ENCODE measurements around the gene CDCA7L. TPM values are rescaled to one million over a fixed set of nuclear protein-coding genes. Genes with fewer than 3 reads are reported as not detected.

The CDCA7L gene
- total RNA-seq, 1 donor from 2014 or later = 15.2 TPM

GRCh38 chr7:21898265-21898930 lies 47.3 kb downstream of the CDCA7L start:
- H2AFZ ChIP-seq (ENCODE audit: low read depth, low read length) = no peak overlapping the region
- peaks cover 4% of the 10 kb centered on the region for H3K36me3 ChIP-seq (ENCODE audit: insufficient read depth, low read length)
- H4K20me1 ChIP-seq (ENCODE audit: insufficient read depth, low read length) = no peaks in the 10 kb centered on the region
- H3K27me3 Mint-ChIP-seq (ENCODE audit: low read depth, unreplicated experiment) = no peaks in the 10 kb centered on the region
- peaks cover 7% of the 10 kb centered on the region for H3K36me3 Mint-ChIP-seq (ENCODE audit: low read depth, unreplicated experiment)
- no peaks in the 10 kb centered on the region for H3K79me2 ChIP-seq (ENCODE audit: insufficient read depth, low read length)
- DNase-seq (ENCODE audit: low read depth) (no peak), FAIRE-seq (no peak)
- H3K9me3 ChIP-seq (ENCODE audit: insufficient read depth, low read depth, low read length) = no peaks in the 10 kb centered on the region
- no peaks in the 10 kb centered on the region for H3K4me1 Mint-ChIP-seq (ENCODE audit: low read depth, unreplicated experiment)
- no peak overlapping the region for H3K27ac ChIP-seq (ENCODE audit: low read depth, low read length)
- H3K27ac Mint-ChIP-seq (ENCODE audit: unreplicated experiment) = no peak overlapping the region
- no peak overlapping the region for H3K4me2 ChIP-seq (ENCODE audit: low read length)
- H3K27me3 ChIP-seq (ENCODE audit: insufficient read depth, low read length) = no peaks in the 10 kb centered on the region
- H3K9ac ChIP-seq (ENCODE audit: low read length) = no peak overlapping the region
- TF ChIP-seq EZH2 (IDR thresholded peaks at IDR 0.05; ENCODE audit: insufficient read depth, low read length) (no peak), CTCF (IDR thresholded peaks at IDR 0.05; ENCODE audit: insufficient read depth, low read depth, low read length) (no peak)
- no peak overlapping the region for H3K4me3 ChIP-seq (ENCODE audit: insufficient read depth, low read depth, low read length)
- H3K9me3 Mint-ChIP-seq (ENCODE audit: unreplicated experiment) = no peaks in the 10 kb centered on the region
- H3K4me3 Mint-ChIP-seq (ENCODE audit: unreplicated experiment) = no peak overlapping the region
- H3K4me1 ChIP-seq (ENCODE audit: insufficient read depth, low read length) = no peaks in the 10 kb centered on the region

DNA sequence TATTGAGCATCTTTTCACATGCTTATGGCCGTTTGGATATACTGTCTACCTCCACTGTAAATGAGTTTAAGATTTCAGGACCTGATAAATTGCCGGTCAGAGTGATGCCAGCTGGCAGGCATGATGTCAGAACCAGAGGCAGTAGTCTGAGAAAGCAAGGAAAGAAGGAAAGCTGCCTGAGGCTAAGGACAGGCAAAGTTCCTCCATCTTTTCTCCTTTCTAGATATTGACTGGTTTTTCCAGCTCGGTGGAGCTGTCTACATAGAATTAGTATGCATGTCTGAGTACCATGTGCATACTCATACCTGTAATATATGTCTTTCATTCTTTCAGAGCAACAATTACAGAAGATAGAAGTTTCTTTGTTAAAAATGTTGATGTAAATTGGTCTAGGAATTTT lies 52.3 kb downstream of the CDCA7L start:
- FAIRE-seq (no peak), DNase-seq (ENCODE audit: low read depth) (no peak)
- Histone ChIP-seq H3K36me3 (ENCODE audit: insufficient read depth, low read length) (no peaks in the 10 kb centered on the region), H3K9ac (ENCODE audit: low read length) (no peak overlapping the region), H3K27me3 (ENCODE audit: insufficient read depth, low read length) (no peaks in the 10 kb centered on the region), H3K79me2 (ENCODE audit: insufficient read depth, low read length) (no peaks in the 10 kb centered on the region), H3K4me1 (ENCODE audit: insufficient read depth, low read length) (no peaks in the 10 kb centered on the region), H3K27ac (ENCODE audit: low read depth, low read length) (no peak overlapping the region), H4K20me1 (ENCODE audit: insufficient read depth, low read length) (no peaks in the 10 kb centered on the region), H2AFZ (ENCODE audit: low read depth, low read length) (no peak overlapping the region), H3K9me3 (ENCODE audit: insufficient read depth, low read depth, low read length) (no peaks in the 10 kb centered on the region), H3K4me2 (ENCODE audit: low read length) (no peak overlapping the region), H3K4me3 (ENCODE audit: insufficient read depth, low read depth, low read length) (no peak overlapping the region)
- no peaks in the 10 kb centered on the region for H3K27me3 Mint-ChIP-seq (ENCODE audit: low read depth, unreplicated experiment)
- no peak overlapping the region for H3K4me3 Mint-ChIP-seq (ENCODE audit: unreplicated experiment)
- H3K36me3 Mint-ChIP-seq (ENCODE audit: low read depth, unreplicated experiment) = peaks cover under 1% of the 10 kb centered on the region
- no peaks in the 10 kb centered on the region for H3K9me3 Mint-ChIP-seq (ENCODE audit: unreplicated experiment)
- no peaks in the 10 kb centered on the region for H3K4me1 Mint-ChIP-seq (ENCODE audit: low read depth, unreplicated experiment)
- TF ChIP-seq EZH2 (IDR thresholded peaks at IDR 0.05; ENCODE audit: insufficient read depth, low read length) (no peak), CTCF (IDR thresholded peaks at IDR 0.05; ENCODE audit: insufficient read depth, low read depth, low read length) (no peak)
- H3K27ac Mint-ChIP-seq (ENCODE audit: unreplicated experiment) = no peak overlapping the region

GRCh38 chr7:21891291-21891690 lies 54.4 kb downstream of the CDCA7L start:
- Histone ChIP-seq H3K4me1 (ENCODE audit: insufficient read depth, low read length) (no peaks in the 10 kb centered on the region), H3K27ac (ENCODE audit: low read depth, low read length) (no peak overlapping the region), H3K36me3 (ENCODE audit: insufficient read depth, low read length) (no peaks in the 10 kb centered on the region), H4K20me1 (ENCODE audit: insufficient read depth, low read length) (no peaks in the 10 kb centered on the region), H3K4me2 (ENCODE audit: low read length) (no peak overlapping the region), H3K9ac (ENCODE audit: low read length) (no peak overlapping the region), H3K79me2 (ENCODE audit: insufficient read depth, low read length) (no peaks in the 10 kb centered on the region), H2AFZ (ENCODE audit: low read depth, low read length) (no peak overlapping the region), H3K4me3 (ENCODE audit: insufficient read depth, low read depth, low read length) (no peak overlapping the region), H3K9me3 (ENCODE audit: insufficient read depth, low read depth, low read length) (no peaks in the 10 kb centered on the region), H3K27me3 (ENCODE audit: insufficient read depth, low read length) (no peaks in the 10 kb centered on the region)
- Mint-ChIP-seq H3K4me3 (ENCODE audit: unreplicated experiment) (no peak overlapping the region), H3K27ac (ENCODE audit: unreplicated experiment) (no peak overlapping the region), H3K9me3 (ENCODE audit: unreplicated experiment) (no peaks in the 10 kb centered on the region), H3K36me3 (ENCODE audit: low read depth, unreplicated experiment) (no peaks in the 10 kb centered on the region), H3K4me1 (ENCODE audit: low read depth, unreplicated experiment) (no peaks in the 10 kb centered on the region), H3K27me3 (ENCODE audit: low read depth, unreplicated experiment) (no peaks in the 10 kb centered on the region)
- TF ChIP-seq CTCF (IDR thresholded peaks at IDR 0.05; ENCODE audit: insufficient read depth, low read depth, low read length) (no peak), EZH2 (IDR thresholded peaks at IDR 0.05; ENCODE audit: insufficient read depth, low read length) (no peak)
- FAIRE-seq (no peak), DNase-seq (ENCODE audit: low read depth) (no peak)

Measured in astrocyte (in vitro differentiated cells and primary cell).